Frontal cortex (tissue), 4 donors: ENCODE measurements around the gene ABCC2. TPM values are rescaled to one million over a fixed set of nuclear protein-coding genes. Genes with fewer than 3 reads are reported as not detected.
"Not testable (repeated sequence)": the region's sequence is repeated elsewhere in the genome, so short reads cannot be mapped to it uniquely, and the experiment has no call there.

Experiments
- DNase-seq, 2 donors: peaks; one replicate each; pipeline ENCODE4 v3.0.0; 2012; ENCODE audit warnings: low spot score in 2 of 2
- FAIRE-seq: peaks from 2 replicates; lab custom pipeline; 2012; peaks lifted over from hg19 to GRCh38; lab: Jason Lieb, UNC
- total RNA-seq: library from RNA; depleted of rRNA; stranded (reverse); fragments of >200 nt; gene quantifications from one replicate; pipeline ENCODE4 v1.2.3, GENCODE V29; 2014
- donor health status: control.
- donor health status: control.
- donor health status: control.

The ABCC2 gene
- total RNA-seq, 1 donor from 2014 or later, result 0.41 TPM

- no peak for DNase-seq
- FAIRE-seq, result no peak
These were observed 67.8 kb downstream of the ABCC2 start for GRCh38 chr10:99850021-99850766.

- DNase-seq (no peak), FAIRE-seq (no peak)
These were observed 68.4 kb downstream of the ABCC2 start for GRCh38 chr10:99850767-99851340.

GRCh38 chr10:99851825-99852224 is 69.4 kb downstream of the ABCC2 start:
- no peak for DNase-seq

GRCh38 chr10:99852481-99853213 is 70.2 kb downstream of the ABCC2 start:
- DNase-seq (no peak), FAIRE-seq (no peak)

More at GRCh38 chr10:99851825-99852224, 69.4 kb downstream of the ABCC2 start:
- no peak for FAIRE-seq

GRCh38 chr10:99853655-99854054 is 71.2 kb downstream of the ABCC2 start:
- DNase-seq, result no peak
- no peak for FAIRE-seq

- FAIRE-seq, result no peak
- peak in 1 of 2 donors; percentile 35 for DNase-seq
These were observed 72.4 kb downstream of the ABCC2 start for GRCh38 chr10:99854860-99855259.

- no peak for FAIRE-seq
- DNase-seq, result no peak
These were observed 73.1 kb downstream of the ABCC2 start for GRCh38 chr10:99855479-99856071.

GRCh38 chr10:99858849-99859248 is 76.4 kb downstream of the ABCC2 start:
- DNase-seq (no peak), FAIRE-seq (no peak)

- no peak for DNase-seq
- FAIRE-seq, result no peak
These were observed 77.1 kb downstream of the ABCC2 start for GRCh38 chr10:99859585-99859984.

GRCh38 chr10:99860466-99860865 is 78.0 kb downstream of the ABCC2 start:
- DNase-seq, result no peak
- FAIRE-seq, result no peak

- not testable (repeated sequence) for FAIRE-seq, DNase-seq
These were observed 81.2 kb downstream of the ABCC2 start for GRCh38 chr10:99863535-99864240.

- DNase-seq, FAIRE-seq: not testable (repeated sequence)
These were observed 84.8 kb downstream of the ABCC2 start for GRCh38 chr10:99867250-99867649.

- DNase-seq (no peak), FAIRE-seq (no peak)
These were observed 87.2 kb downstream of the ABCC2 start for GRCh38 chr10:99869581-99870122.

GRCh38 chr10:99870123-99870730 is 87.8 kb downstream of the ABCC2 start:
- DNase-seq (no peak), FAIRE-seq (no peak)

GRCh38 chr10:99872367-99873162 is 90.1 kb downstream of the ABCC2 start:
- FAIRE-seq (no peak), DNase-seq (no peak)

GRCh38 chr10:99873846-99874245 is 91.4 kb downstream of the ABCC2 start:
- FAIRE-seq (no peak), DNase-seq (no peak)

GRCh38 chr10:99874341-99875085 is 92.1 kb downstream of the ABCC2 start:
- FAIRE-seq (no peak), DNase-seq (no peak)

- FAIRE-seq, result no peak
- DNase-seq, result no peak
These were observed 93.0 kb downstream of the ABCC2 start for GRCh38 chr10:99875473-99875872.
